ENCODE data around the gene MAML3. TPM values are rescaled to one million over a fixed set of nuclear protein-coding genes. Genes with fewer than 3 reads are reported as not detected.

Gene MAML3
- total and polyA plus RNA-seq, 2 experiments from 2014 or later, result 1.7 to 6.5 TPM

DNA sequence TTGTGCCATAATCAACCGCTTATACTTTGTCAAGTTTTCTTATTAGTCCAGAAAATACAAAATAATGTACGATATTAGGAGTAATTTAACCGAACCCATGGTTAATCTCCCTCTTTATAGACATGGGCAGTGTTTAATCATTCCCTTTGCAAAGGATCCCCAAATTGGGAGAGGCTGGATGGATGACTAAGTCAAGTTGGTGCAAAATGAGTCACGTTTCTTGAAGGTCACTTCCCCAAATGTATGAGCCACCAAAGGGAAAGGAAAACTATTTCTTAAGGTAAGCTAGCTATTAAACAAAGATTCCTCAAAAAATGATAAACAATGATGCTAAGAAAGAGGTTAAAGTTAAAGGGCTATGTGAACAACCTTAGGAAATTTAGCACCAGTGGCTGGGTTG lies 17.5 kb downstream of the MAML3 start (continued):
- TF ChIP-seq, protein P1, sequence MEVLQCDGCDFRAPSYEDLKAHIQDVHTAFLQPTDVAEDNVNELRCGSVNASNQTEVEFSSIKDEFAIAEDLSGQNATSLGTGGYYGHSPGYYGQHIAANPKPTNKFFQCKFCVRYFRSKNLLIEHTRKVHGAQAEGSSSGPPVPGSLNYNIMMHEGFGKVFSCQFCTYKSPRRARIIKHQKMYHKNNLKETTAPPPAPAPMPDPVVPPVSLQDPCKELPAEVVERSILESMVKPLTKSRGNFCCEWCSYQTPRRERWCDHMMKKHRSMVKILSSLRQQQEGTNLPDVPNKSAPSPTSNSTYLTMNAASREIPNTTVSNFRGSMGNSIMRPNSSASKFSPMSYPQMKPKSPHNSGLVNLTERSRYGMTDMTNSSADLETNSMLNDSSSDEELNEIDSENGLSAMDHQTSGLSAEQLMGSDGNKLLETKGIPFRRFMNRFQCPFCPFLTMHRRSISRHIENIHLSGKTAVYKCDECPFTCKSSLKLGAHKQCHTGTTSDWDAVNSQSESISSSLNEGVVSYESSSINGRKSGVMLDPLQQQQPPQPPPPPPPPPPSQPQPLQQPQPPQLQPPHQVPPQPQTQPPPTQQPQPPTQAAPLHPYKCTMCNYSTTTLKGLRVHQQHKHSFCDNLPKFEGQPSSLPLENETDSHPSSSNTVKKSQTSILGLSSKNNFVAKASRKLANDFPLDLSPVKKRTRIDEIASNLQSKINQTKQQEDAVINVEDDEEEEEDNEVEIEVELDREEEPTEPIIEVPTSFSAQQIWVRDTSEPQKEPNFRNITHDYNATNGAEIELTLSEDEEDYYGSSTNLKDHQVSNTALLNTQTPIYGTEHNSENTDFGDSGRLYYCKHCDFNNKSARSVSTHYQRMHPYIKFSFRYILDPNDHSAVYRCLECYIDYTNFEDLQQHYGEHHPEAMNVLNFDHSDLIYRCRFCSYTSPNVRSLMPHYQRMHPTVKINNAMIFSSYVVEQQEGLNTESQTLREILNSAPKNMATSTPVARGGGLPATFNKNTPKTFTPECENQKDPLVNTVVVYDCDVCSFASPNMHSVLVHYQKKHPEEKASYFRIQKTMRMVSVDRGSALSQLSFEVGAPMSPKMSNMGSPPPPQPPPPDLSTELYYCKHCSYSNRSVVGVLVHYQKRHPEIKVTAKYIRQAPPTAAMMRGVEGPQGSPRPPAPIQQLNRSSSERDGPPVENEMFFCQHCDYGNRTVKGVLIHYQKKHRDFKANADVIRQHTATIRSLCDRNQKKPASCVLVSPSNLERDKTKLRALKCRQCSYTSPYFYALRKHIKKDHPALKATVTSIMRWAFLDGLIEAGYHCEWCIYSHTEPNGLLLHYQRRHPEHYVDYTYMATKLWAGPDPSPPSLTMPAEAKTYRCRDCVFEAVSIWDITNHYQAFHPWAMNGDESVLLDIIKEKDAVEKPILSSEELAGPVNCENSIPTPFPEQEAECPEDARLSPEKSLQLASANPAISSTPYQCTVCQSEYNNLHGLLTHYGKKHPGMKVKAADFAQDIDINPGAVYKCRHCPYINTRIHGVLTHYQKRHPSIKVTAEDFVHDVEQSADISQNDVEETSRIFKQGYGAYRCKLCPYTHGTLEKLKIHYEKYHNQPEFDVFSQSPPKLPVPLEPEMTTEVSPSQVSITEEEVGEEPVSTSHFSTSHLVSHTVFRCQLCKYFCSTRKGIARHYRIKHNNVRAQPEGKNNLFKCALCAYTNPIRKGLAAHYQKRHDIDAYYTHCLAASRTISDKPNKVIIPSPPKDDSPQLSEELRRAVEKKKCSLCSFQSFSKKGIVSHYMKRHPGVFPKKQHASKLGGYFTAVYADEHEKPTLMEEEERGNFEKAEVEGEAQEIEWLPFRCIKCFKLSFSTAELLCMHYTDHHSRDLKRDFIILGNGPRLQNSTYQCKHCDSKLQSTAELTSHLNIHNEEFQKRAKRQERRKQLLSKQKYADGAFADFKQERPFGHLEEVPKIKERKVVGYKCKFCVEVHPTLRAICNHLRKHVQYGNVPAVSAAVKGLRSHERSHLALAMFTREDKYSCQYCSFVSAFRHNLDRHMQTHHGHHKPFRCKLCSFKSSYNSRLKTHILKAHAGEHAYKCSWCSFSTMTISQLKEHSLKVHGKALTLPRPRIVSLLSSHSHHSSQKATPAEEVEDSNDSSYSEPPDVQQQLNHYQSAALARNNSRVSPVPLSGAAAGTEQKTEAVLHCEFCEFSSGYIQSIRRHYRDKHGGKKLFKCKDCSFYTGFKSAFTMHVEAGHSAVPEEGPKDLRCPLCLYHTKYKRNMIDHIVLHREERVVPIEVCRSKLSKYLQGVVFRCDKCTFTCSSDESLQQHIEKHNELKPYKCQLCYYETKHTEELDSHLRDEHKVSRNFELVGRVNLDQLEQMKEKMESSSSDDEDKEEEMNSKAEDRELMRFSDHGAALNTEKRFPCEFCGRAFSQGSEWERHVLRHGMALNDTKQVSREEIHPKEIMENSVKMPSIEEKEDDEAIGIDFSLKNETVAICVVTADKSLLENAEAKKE (CRISPR knock-in tag; IDR thresholded peaks at IDR 0.05), result no peak
- no peak for TF ChIP-seq EZH2 (IDR thresholded peaks at IDR 0.05; ENCODE audit: low read depth, unreplicated experiment)
- no peak for TF ChIP-seq ZNF114 (CRISPR knock-in tag; IDR thresholded peaks at IDR 0.05)
- TF ChIP-seq POLR2AphosphoS5 (IDR thresholded peaks at IDR 0.05; ENCODE audit: low read depth), result no peak
- no peak for TF ChIP-seq JUNB (IDR thresholded peaks at IDR 0.05; ENCODE audit: unreplicated experiment)
- TF ChIP-seq, protein P2, sequence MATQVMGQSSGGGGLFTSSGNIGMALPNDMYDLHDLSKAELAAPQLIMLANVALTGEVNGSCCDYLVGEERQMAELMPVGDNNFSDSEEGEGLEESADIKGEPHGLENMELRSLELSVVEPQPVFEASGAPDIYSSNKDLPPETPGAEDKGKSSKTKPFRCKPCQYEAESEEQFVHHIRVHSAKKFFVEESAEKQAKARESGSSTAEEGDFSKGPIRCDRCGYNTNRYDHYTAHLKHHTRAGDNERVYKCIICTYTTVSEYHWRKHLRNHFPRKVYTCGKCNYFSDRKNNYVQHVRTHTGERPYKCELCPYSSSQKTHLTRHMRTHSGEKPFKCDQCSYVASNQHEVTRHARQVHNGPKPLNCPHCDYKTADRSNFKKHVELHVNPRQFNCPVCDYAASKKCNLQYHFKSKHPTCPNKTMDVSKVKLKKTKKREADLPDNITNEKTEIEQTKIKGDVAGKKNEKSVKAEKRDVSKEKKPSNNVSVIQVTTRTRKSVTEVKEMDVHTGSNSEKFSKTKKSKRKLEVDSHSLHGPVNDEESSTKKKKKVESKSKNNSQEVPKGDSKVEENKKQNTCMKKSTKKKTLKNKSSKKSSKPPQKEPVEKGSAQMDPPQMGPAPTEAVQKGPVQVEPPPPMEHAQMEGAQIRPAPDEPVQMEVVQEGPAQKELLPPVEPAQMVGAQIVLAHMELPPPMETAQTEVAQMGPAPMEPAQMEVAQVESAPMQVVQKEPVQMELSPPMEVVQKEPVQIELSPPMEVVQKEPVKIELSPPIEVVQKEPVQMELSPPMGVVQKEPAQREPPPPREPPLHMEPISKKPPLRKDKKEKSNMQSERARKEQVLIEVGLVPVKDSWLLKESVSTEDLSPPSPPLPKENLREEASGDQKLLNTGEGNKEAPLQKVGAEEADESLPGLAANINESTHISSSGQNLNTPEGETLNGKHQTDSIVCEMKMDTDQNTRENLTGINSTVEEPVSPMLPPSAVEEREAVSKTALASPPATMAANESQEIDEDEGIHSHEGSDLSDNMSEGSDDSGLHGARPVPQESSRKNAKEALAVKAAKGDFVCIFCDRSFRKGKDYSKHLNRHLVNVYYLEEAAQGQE (IDR thresholded peaks at IDR 0.05; ENCODE audit: unreplicated experiment), result no peak
- TF ChIP-seq NANOG (IDR thresholded peaks at IDR 0.05; ENCODE audit: borderline replicate concordance), result no peak
